Astrocyte (in vitro differentiated cells and primary cell): Measurements from ENCODE around the gene NOP56.

ENCODE experiments used
- CTCF ChIP-seq: IDR thresholded peaks from 2 replicates; pipeline ENCODE4 v1.5.1; 2011; ENCODE audit warnings: low read depth, mild to moderate bottlenecking, inconsistent platforms, low read length, moderate library complexity; ENCODE audit not compliant: insufficient read depth
- EZH2 ChIP-seq: IDR thresholded peaks from 2 replicates; pipeline ENCODE4 v1.6.1; 2012; ENCODE audit warnings: mild to moderate bottlenecking, low read length, inconsistent platforms; ENCODE audit not compliant: insufficient read depth

DNA sequence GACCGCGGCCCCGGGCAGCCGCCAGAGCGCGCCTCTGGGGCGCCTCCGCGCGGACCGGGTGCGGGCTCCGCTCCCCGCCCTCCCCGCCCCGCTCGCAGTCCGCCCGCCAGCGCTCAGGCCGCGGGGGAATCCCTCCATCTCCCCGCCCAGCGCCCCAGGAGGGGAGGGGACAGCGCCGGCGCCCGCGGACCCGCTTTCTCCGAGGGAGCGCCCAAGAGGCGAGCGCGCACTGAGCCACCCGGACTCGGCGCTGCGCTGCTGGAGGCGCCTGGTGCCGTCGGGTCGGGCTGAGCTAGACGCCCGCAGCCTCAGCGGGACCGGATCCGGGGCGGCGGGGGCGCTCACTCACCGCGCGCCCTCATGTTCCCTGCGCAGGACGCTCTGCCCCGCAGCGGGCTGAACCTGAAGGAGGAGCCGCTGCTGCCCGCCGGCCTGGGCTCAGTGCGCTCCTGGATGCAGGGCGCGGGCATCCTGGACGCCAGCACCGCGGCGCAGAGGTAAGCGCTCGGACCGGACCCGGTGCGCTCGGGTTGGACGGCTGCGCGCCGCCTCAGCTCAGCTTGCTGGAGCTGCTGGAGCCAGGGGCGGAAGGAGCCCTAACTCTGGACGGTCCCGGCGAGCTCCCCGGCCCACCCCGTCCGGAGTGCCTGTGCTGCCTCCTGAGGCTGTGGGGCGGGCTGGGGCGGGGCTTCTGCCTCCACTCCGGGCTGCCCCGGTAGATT lies 41.0 kb downstream of the NOP56 start:
- TF ChIP-seq EZH2, result peak; percentile 92
- no peak for TF ChIP-seq CTCF
